ENCODE data around the gene DEFB132. TPM values are rescaled to one million over a fixed set of nuclear protein-coding genes. Genes with fewer than 3 reads are reported as not detected.

Gene DEFB132
- total and polyA plus RNA-seq, 2 donors (not counting 3 experiments of a cell fraction or from before 2014, with no cell fraction given), result not detected

GRCh38 chr20:271528-271927 lies 14.0 kb downstream of the DEFB132 start:
- no peak for TF ChIP-seq MYC (IDR thresholded peaks at IDR 0.05; ENCODE audit: low read depth, low read length)
- no peak for TF ChIP-seq CTCF (IDR thresholded peaks at IDR 0.05; ENCODE audit: extremely low read depth in 1 of 2, insufficient read depth in 1 of 2, low read depth in 1 of 2, low read length in 2 of 2)
- TF ChIP-seq POLR2AphosphoS5 (IDR thresholded peaks at IDR 0.05; ENCODE audit: insufficient read depth, low read depth, low read length), result no peak
- TF ChIP-seq GATA2 (IDR thresholded peaks at IDR 0.05; ENCODE audit: insufficient read depth, insufficient read length, low read depth, low read length), result no peak
- TF ChIP-seq FOS (IDR thresholded peaks at IDR 0.05; ENCODE audit: borderline replicate concordance, insufficient read depth, low read length), result no peak
- TF ChIP-seq JUN (IDR thresholded peaks at IDR 0.05; ENCODE audit: borderline replicate concordance, insufficient read depth, insufficient read length, low read depth), result no peak
- TF ChIP-seq EZH2 (IDR thresholded peaks at IDR 0.05; ENCODE audit: borderline replicate concordance, low read depth, low read length, severe bottlenecking), result no peak
- TF ChIP-seq POLR2A (IDR thresholded peaks at IDR 0.05; ENCODE audit: low read depth, low read length), result no peak
- H4K20me1 ChIP-seq (replicated peaks; ENCODE audit: control insufficient read depth, extremely low read depth, insufficient read depth, low read length), result no peaks in the 10 kb centered on the region
- dilution Hi-C loops (cut with MboI; ENCODE audit: extremely low pct_ligation_motif_present, low sequenced_read_pairs) (no loop called here), intact Hi-C loops (cut with micrococcal nuclease) (no loop called here)
- ChIA-PET CTCF (interaction anchor here (8.3 kb wide), 1 partner anchor 59 kb away, joined by 66 read pairs; no protein-coding TSS in a partner anchor), POLR2A (no interaction called here)
- H3K9me3 ChIP-seq (replicated peaks; ENCODE audit: control insufficient read depth, insufficient read depth, low read length), result no peaks in the 10 kb centered on the region
- no TSS peak for BruUV-seq (replicated peaks)
- no peak overlapping the region for H3K4me2 ChIP-seq (ENCODE audit: insufficient read depth, low read length)
- H3K9ac ChIP-seq (replicated peaks; ENCODE audit: extremely low read depth, insufficient read depth, low read length), result no peak overlapping the region
- peaks cover 0 to 12% of the 10 kb centered on the region in 2 experiments for H3K36me3 ChIP-seq (ENCODE audit: control insufficient read depth in 2 of 2, extremely low read depth in 1 of 2, insufficient read depth in 2 of 2, low read length in 2 of 2)
- H3K9me1 ChIP-seq (replicated peaks; ENCODE audit: control insufficient read depth, extremely low read depth, insufficient read depth, low read length), result no peaks in the 10 kb centered on the region
- peaks cover 2% of the 10 kb centered on the region for H3K4me1 ChIP-seq (ENCODE audit: control insufficient read depth, extremely low read depth, insufficient read depth, low read length)
- no peaks in the 10 kb centered on the region for H3K79me2 ChIP-seq (ENCODE audit: control insufficient read depth, insufficient read depth, low read length)
- no peak overlapping the region for H3K4me3 ChIP-seq (replicated peaks in 1 of 3; ENCODE audit: insufficient read depth in 1 of 3, low read depth in 1 of 3, low read length in 3 of 3)
- FAIRE-seq, result no peak
- H3K27ac ChIP-seq (ENCODE audit: insufficient read depth, low read depth, low read length), result no peak overlapping the region
- H2AFZ ChIP-seq (ENCODE audit: low read depth, low read length), result no peak overlapping the region
- DNase-seq (ENCODE audit: low read depth, low spot score), result no peak
- no peaks in the 10 kb centered on the region for H3K27me3 ChIP-seq (ENCODE audit: control insufficient read depth in 2 of 2, insufficient read depth in 2 of 2, low read length in 2 of 2)

Measured in endothelial cell of umbilical vein (primary cell).